ENCODE data around the gene OTX2.

The OTX2 gene

DNA sequence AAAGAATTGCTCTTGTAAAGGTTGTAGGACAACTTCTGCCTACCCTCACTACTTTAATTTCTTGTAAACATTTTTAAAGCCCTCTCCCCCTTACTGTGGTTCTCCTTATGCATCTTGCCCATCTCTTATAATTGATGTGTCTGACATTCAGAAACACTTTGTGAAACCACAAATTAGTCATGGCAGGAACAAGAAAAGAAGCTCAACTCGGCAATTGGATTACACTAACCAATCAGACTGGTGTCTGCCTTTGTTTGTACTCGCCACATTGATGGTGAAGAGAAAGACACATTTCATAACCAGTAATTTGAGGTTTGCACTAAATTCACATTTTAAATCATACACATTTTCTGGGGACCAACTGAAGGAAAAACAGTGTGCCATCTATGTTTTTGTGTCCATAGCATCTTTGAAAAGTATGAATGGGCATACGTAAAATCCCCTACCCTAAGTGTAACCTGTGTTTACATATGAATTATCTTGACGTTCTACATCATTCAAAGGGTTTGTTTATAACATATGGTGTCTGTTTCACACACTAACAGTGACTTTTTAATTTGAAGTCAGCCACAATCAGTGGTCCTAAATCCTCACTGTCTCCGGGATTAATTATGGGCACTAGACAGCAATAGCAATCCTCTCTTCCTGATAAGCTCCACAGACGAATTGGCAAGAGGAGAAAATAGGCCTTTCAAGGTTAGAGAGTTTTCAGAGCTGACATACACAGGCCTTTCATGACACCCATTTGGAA is 49.9 kb downstream of the OTX2 start:
- DNase-seq (ENCODE audit: low spot score): no peak
- TF ChIP-seq, protein P1, sequence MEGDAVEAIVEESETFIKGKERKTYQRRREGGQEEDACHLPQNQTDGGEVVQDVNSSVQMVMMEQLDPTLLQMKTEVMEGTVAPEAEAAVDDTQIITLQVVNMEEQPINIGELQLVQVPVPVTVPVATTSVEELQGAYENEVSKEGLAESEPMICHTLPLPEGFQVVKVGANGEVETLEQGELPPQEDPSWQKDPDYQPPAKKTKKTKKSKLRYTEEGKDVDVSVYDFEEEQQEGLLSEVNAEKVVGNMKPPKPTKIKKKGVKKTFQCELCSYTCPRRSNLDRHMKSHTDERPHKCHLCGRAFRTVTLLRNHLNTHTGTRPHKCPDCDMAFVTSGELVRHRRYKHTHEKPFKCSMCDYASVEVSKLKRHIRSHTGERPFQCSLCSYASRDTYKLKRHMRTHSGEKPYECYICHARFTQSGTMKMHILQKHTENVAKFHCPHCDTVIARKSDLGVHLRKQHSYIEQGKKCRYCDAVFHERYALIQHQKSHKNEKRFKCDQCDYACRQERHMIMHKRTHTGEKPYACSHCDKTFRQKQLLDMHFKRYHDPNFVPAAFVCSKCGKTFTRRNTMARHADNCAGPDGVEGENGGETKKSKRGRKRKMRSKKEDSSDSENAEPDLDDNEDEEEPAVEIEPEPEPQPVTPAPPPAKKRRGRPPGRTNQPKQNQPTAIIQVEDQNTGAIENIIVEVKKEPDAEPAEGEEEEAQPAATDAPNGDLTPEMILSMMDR (IDR thresholded peaks at IDR 0.05; ENCODE audit: extremely low read depth, missing control alignments): no peak

GRCh38 chr14:56759633-56760032 is 50.6 kb downstream of the OTX2 start:
- TF ChIP-seq, protein P1 (IDR thresholded peaks at IDR 0.05; ENCODE audit: extremely low read depth, missing control alignments): no peak
- no peak for DNase-seq (ENCODE audit: low spot score)

DNA sequence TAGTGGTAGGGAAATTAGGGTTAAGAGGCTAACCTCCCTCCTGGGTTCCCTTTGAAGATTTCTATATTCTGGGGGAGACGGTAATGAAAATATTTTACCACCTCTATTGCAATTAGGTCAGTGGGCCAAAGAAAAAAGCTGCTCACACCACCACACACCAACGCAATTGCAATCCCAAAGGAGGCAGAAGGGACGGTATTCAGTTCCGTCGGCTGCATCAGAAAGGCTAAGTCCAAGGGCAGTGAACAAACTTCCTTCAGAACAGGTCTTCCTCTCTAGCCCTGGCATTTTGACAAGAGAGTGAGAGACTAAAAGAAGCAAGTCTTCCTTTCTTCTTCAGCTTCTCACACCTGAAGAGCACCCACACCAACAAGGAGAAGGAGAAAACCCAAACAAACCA is 51.2 kb downstream of the OTX2 start:
- no peak for DNase-seq (ENCODE audit: low spot score)
- TF ChIP-seq, protein P1 (IDR thresholded peaks at IDR 0.05; ENCODE audit: extremely low read depth, missing control alignments): no peak

DNA sequence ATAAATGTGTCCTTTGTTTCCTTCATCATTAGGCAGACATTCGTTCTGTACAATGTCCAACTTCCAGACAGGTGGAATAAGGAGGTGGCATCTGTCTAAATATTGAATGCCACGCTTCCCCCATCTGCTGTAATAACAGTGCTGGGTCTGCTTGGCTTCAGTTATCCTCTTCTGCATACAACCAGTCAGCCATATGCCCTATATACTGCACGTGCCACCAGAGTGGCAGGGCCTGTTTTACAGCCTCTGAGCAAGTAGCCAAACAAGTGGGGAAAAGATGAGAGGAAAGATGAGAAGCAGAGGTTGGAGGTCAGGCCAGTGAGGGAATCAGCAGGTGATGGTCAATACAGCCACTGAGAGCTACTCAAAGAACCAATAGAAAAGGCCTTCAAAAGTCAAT is 55.4 kb downstream of the OTX2 start:
- no peak for DNase-seq (ENCODE audit: low spot score)
- TF ChIP-seq, protein P1 (IDR thresholded peaks at IDR 0.05; ENCODE audit: extremely low read depth, missing control alignments): no peak

DNA sequence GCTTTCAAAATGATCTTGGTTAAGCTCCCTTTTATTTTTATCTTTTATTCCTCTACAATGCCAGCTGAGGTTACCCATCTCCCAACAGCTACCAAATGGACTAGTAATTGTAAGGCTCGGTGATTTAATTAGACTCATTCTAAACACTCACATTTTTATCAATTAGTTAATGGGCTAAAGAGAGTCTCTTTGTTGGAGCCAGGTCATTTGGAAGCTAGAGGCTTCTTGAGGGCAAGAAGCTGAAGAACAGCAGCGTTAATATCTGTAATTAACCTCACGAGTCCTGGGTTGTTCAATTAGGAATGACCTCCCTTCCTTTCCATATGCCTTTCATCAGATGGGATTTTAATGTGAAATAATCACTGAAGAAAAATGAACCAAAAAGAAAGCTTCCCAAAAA is 56.9 kb downstream of the OTX2 start:
- DNase-seq (ENCODE audit: low spot score): no peak
- TF ChIP-seq, protein P1 (IDR thresholded peaks at IDR 0.05; ENCODE audit: extremely low read depth, missing control alignments): no peak

DNA sequence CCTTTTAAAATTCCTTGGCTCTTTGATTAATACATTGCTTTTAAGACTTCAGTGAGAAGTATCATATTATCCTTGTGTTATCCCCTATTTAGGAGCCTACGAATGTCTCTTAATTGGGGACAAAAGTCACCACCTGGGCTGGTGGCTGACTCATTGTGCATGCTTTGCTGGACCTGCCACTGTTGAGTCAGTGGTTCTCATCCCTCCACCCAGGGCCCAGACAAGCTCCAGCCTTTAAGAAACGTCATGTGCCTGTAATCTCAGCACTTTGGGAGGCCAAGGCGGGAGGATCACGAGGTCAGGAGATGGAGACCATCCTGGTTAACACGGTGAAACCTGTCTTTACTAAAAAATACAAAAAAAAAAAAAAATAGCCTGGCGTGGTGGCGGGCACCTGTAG is 57.9 kb downstream of the OTX2 start:
- TF ChIP-seq, protein P1 (IDR thresholded peaks at IDR 0.05; ENCODE audit: extremely low read depth, missing control alignments): no peak
- DNase-seq (ENCODE audit: low spot score): no peak

- DNase-seq (ENCODE audit: low spot score): no peak
- TF ChIP-seq, protein P1 (IDR thresholded peaks at IDR 0.05; ENCODE audit: extremely low read depth, missing control alignments): no peak
Observed at GRCh38 chr14:56751471-56751870, 58.8 kb downstream of the OTX2 start.

All from GM20000 (cell line).